Inferior parietal cortex (tissue), 1 donor: ENCODE results near the gene LDB3.
A peak's percentile ranks its signal among the peaks of the same experiment; 100 is the strongest.

Experiments used
- DNase-seq: peaks from one replicate; pipeline ENCODE4 v3.0.0-alpha.2; 2016; ENCODE audit errors: extremely low spot score

The LDB3 gene

DNA sequence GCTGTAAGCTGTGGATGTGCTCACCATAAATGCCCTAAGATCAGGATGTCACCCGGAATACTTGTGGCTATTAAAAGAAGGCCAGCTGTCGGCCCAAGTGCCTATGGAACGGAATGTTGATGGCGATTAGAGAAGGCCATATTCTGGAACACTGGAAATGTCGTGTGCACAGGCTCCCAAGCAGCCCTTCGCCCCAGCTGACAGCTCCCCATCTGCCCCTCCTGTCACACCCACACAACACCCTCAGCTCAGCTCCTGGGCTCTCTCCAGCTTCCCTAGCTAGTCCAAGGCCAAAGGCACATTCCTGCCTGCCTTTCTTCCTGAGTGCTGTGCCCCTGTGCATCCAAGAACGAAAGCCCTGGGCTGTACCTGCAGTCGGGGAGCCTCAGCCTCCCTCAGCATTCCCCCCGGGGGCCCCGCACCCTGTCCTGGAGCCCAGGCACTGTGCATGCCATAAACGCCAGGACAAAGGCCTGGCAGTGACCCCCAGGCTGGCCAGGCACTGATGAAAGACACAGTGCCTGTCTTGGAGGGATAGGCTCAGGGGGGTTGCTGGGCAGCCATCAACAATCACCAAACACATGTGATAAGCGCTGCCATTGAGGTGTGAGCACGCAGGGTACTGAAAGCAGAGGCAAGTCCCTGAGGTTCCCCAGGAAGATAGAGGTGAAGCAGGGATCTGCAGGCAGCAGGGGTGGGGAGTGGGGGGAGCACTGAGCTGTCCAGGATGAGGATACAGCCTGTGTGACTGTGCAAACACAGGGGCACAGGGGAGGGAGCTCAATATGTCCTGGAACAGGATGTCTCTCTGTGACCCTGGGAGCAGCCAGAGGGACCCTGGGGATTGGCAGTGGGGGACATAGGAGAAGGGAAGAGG lies 3.7 kb upstream of the LDB3 start:
- no peak for DNase-seq

GRCh38 chr10:86665218-86665607 lies 3.1 kb upstream of the LDB3 start:
- no peak for DNase-seq

- peak; percentile 79 for DNase-seq
Observed at GRCh38 chr10:86665868-86666267, 2.4 kb upstream of the LDB3 start.

DNA sequence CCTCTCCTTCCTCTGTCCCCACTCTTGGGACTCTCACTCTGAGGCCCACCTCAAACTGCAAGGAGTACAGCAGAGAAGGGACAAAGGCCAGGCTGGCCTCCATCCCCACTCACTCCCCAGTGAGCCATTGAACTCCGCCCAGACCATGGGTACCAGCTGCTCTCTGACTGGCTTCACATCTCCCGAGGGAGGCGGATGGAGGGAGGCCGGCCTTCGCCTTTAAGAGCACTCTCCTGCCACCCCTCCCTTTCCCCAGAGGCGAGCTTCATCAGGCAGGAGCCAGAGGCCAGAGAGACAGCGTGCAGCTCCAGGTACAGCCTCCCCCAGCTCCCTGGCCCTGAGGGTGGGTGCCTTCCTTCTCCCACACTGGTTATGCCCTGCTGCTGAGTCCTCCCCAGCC lies 1.8 kb upstream of the LDB3 start:
- peak; percentile 45 for DNase-seq

- DNase-seq: no peak
Observed at GRCh38 chr10:86667421-86668181, 710 bp upstream of the LDB3 start.

GRCh38 chr10:86670290-86670811 lies 2.0 kb downstream of the LDB3 start:
- no peak for DNase-seq

GRCh38 chr10:86670876-86671275 lies 2.6 kb downstream of the LDB3 start:
- no peak for DNase-seq

- DNase-seq: no peak
Observed at GRCh38 chr10:86671419-86671818, 3.1 kb downstream of the LDB3 start.

GRCh38 chr10:86671985-86672710 lies 3.8 kb downstream of the LDB3 start:
- DNase-seq: no peak

DNA sequence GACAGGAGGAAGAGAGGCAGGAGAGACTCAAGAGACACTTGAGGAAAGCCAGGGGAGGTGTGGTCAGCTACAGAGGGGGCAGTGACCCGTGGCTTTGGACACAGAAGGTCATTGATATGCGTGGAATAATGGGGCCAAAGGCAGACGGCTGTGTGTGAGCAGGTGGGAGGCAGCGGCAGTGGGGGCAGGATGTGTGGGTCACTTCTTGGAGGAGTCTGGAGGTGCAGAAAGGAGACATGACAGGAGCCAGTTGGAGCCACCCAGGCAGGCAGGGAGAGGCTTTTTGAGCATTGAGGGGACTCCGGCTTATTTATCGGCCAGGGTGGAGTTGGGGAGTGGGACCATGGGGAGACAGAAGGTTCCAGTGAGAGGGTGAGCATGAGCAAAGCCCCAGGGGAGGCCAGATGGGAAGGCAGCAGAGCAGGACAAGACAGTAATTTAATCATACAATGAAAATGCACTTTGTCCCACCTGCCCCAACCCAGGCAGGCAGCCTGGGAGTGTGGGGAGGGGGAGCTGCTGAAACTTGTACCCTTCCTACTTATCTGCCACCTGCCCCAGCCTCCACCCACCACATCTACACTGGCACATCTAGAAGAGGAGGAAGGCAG lies 5.0 kb downstream of the LDB3 start:
- DNase-seq: no peak

GRCh38 chr10:86673827-86674581 lies 5.7 kb downstream of the LDB3 start:
- DNase-seq: no peak

DNA sequence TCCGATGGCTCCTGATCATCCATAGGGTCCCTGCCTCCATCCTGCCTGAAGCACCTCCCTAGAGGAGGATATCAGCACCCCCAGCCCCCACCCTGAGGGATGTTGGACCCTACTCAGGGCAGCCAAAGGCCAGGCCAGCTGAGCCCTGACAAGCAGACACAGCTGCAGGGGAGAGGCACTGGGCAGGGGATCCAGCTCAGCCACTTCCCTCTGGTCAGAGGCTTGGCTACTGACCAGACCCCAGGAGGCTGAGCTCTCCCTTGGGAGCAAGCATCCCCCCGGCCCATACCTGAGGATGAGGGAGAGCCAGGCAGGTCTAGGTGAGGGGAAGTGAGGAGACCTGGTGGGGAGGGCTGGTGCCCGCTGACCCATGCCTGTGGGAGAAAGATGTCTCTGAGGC lies 6.6 kb downstream of the LDB3 start:
- DNase-seq: no peak

DNA sequence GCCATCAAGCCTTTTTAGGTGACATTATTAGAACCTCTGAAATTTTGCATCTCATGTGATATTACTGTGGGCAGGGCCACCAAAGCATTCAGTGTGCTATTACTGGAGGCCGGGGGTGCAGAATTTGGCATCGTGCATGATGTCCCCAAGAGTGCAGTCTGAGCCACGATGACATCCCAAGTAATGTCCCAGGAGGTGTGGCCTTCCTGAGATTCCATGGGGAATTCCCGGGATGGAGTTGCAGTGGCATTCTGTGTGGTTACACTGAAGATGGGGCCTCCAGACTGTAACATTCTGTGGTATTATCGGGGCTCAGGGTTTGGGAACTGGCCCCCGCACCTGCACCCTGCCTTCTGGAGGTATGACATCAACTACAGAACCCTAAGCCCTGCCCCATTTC lies 9.1 kb downstream of the LDB3 start:
- DNase-seq: no peak

- peak; percentile 54 for DNase-seq
Observed at GRCh38 chr10:86678999-86679792, 10.9 kb downstream of the LDB3 start.

DNA sequence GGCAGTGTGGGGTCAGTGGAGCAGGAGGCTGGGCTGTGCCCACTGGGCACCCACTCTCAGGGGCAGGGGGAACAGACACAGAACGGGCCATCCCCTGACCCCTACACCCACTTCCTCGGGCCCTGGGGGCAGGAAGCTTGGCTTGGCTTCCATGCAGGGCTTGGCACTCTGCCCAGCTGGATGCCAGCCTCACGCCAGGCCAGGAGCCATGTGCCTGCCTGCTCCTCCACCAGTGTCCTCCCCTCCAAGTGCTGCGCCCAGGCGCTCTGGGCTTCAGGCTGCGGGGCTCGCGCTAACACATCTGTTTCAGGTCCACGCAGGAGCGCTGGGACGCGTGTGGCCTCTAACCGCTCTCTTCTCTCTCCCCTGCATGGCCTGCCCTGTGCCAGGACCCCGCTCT lies 12.7 kb downstream of the LDB3 start:
- no peak for DNase-seq

GRCh38 chr10:86681722-86682386 lies 13.5 kb downstream of the LDB3 start:
- no peak for DNase-seq

GRCh38 chr10:86682675-86683074 lies 14.4 kb downstream of the LDB3 start:
- no peak for DNase-seq

DNA sequence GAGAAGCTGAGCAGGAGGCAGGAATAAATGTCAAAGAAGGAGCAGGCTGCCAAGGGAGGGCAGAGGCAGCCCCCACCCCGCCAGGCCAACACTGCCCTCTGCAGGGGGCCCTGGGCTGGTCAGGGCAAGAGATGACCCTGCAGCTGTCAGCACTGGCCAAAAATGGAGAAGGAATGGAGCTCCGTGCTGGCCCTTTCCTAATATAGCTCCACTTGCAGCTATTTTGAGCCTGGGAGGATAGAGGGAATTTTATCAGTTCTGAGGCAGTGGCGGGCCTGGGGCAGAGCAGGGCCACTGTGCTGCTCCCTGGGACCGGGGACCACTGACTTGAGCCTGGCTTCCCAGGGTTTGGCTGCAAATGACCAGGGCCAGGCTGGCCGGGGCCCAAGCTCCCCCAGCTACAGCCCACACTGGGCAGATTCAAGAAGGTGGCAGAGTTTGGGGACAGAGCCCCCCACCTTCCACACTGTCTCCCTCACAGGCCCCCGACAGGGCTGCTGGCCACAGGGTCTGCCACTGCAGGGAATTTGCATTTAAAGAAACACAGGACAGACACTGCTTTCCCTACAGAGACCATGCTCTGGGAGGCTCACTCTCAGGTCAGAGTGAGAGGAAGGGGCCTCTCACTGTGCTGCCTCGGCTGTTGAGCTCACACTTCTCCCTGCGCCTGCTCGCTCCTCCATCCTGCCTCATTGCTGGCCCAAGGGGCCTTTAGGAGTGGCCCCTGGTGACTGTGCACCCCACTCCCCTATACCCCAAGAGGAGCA lies 16.2 kb downstream of the LDB3 start:
- peak; percentile 15 for DNase-seq

GRCh38 chr10:86685416-86685815 lies 17.1 kb downstream of the LDB3 start:
- DNase-seq: no peak
